ENCODE results near the gene SNED1. TPM values are rescaled to one million over a fixed set of nuclear protein-coding genes. Genes with fewer than 3 reads are reported as not detected.
A peak's percentile ranks its signal among the peaks of the same experiment; 100 is the strongest.

The SNED1 gene
- total and polyA plus RNA-seq, 9 donors = 16.7 to 69.5 (median 38.9) TPM

DNA sequence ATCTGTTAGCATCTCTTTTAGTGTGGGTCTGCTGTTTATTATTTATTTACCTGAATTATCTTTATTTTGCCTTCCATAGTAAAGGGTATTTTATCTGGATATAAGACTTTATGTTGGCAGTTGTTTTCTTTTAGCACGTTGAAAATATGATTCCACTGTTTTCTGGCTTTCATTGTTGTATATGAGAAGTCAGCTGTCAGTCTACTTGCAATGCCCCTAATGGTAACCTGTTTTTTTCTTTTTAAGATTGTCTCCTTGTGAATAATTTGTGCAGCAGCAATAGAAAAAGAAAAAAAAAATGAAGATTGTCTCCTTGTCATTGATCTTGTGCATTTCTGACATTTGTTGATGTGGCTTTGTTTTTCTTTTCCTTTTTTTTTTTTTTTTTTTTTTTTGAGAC is 27.2 kb downstream of the SNED1 start:
- TF ChIP-seq EP300 (IDR thresholded peaks at IDR 0.05) = no peak
- TF ChIP-seq, protein P1, sequence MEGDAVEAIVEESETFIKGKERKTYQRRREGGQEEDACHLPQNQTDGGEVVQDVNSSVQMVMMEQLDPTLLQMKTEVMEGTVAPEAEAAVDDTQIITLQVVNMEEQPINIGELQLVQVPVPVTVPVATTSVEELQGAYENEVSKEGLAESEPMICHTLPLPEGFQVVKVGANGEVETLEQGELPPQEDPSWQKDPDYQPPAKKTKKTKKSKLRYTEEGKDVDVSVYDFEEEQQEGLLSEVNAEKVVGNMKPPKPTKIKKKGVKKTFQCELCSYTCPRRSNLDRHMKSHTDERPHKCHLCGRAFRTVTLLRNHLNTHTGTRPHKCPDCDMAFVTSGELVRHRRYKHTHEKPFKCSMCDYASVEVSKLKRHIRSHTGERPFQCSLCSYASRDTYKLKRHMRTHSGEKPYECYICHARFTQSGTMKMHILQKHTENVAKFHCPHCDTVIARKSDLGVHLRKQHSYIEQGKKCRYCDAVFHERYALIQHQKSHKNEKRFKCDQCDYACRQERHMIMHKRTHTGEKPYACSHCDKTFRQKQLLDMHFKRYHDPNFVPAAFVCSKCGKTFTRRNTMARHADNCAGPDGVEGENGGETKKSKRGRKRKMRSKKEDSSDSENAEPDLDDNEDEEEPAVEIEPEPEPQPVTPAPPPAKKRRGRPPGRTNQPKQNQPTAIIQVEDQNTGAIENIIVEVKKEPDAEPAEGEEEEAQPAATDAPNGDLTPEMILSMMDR (IDR thresholded peaks at IDR 0.05) = no peak
- TF ChIP-seq POLR2A (IDR thresholded peaks at IDR 0.05) = no peak
- Histone ChIP-seq H3K4me1 (ENCODE audit: insufficient read depth) (no peaks in the 10 kb centered on the region), H3K9me3 (no peaks in the 10 kb centered on the region), H3K4me3 (no peak overlapping the region), H3K27me3 (no peaks in the 10 kb centered on the region), H3K27ac (no peak overlapping the region), H3K36me3 (no peaks in the 10 kb centered on the region)
- 32 to 54% (median 39%) methylated on average over 1 of the region's 1 CpG for WGBS, 3 donors
- DNase-seq = no peak
- intact Hi-C loops (cut with DNase I) = no loop called here

DNA sequence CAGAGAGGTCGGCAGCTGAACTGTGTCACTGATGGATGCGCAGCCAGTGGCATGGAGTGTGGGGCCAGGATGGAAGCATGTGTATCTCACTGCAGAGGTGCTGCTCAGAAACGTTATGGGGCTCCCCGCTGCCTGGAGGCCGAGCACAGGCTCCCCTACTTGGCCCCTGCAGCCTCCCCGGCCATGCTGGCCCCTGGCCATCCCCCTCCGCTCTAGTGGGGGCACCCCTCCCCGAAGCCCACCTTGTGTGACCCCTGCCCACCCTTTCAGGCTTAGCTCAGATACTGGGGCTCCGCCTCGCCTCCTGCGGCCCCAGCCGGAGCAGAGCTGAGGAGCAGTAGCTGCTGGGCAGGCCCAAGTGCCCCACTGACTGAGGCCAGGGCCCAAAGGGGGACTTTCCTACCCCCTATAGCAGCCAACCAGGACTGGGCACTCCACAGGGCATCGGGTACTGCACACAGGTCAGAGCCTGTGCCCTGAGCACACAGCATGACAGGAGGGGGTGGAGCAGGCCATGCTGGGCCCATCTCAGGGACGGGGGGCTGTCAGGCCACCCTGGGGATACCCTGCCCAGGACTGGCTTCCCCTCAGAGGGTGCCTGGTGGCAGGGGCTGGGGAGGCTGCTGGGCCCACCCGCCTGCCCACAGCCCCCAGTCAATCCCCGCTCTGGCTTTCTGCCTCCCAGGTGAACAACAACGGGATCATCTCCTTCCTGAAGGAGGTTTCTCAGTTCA is 31.3 kb downstream of the SNED1 start:
- TF ChIP-seq EP300 (IDR thresholded peaks at IDR 0.05) (no peak), POLR2A (IDR thresholded peaks at IDR 0.05) (no peak)
- TF ChIP-seq, protein P1 (IDR thresholded peaks at IDR 0.05) = no peak
- peak in 1 of 5 donors; percentile 34 for DNase-seq
- H3K36me3 ChIP-seq = no peaks in the 10 kb centered on the region
- no peaks in the 10 kb centered on the region for H3K4me1 ChIP-seq (ENCODE audit: insufficient read depth)
- intact Hi-C loops (cut with DNase I) = no loop called here
- no peak overlapping the region for H3K27ac ChIP-seq
- no peaks in the 10 kb centered on the region for H3K9me3 ChIP-seq
- 93 to 94% (median 94%) methylated on average over 13 to 17 of the region's 17 CpGs for WGBS, 3 donors
- H3K4me3 ChIP-seq = no peak overlapping the region
- no peaks in the 10 kb centered on the region for H3K27me3 ChIP-seq

DNA sequence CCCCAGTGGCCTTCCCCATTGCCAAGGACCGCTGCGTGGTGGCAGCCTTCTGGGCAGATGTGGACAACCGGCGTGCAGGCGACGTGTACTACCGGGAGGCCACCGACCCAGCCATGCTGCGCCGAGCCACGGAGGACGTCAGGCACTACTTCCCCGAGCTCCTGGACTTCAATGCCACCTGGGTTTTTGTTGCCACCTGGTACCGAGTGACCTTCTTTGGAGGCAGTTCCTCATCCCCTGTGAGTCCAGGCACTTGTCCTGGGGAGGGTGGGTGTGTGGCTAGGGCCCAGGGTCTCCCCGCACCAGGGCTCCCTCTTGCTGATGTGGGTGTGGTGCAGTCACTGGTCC is 31.9 kb downstream of the SNED1 start:
- WGBS, 3 donors = 97% methylated on average over 15 of the region's 15 CpGs
- Histone ChIP-seq H3K4me3 (no peak overlapping the region), H3K27me3 (no peaks in the 10 kb centered on the region), H3K9me3 (no peaks in the 10 kb centered on the region), H3K36me3 (no peaks in the 10 kb centered on the region), H3K27ac (no peak overlapping the region), H3K4me1 (ENCODE audit: insufficient read depth) (no peaks in the 10 kb centered on the region)
- TF ChIP-seq EP300 (IDR thresholded peaks at IDR 0.05) = no peak
- no peak for TF ChIP-seq POLR2A (IDR thresholded peaks at IDR 0.05)
- TF ChIP-seq, protein P1 (IDR thresholded peaks at IDR 0.05) = no peak
- DNase-seq = peak in 1 of 5 donors; percentile 21
- intact Hi-C loops (cut with DNase I) = no loop called here

DNA sequence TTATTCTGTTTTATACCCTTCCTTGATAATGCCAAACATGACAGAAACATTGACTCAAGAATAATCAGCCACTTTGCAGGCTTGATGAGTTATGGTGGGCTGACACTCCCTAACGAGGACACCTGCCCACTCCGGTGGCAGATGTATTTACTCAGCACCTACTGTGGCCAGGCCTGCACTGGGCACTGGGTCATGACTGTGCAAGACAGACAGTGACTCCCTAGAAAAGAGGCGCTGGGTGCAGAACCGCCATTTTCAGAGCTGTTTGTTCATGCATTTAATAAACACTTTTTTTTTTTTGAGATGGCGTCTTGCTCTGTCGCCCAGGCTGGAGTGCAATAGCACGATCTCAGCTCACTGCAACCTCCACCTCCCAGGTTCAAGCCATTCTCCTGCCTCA is 32.5 kb downstream of the SNED1 start:
- H3K36me3 ChIP-seq = no peaks in the 10 kb centered on the region
- no peaks in the 10 kb centered on the region for H3K4me1 ChIP-seq (ENCODE audit: insufficient read depth)
- intact Hi-C loops (cut with DNase I) = no loop called here
- no peaks in the 10 kb centered on the region for H3K9me3 ChIP-seq
- no peak overlapping the region for H3K4me3 ChIP-seq
- H3K27me3 ChIP-seq = no peaks in the 10 kb centered on the region
- no peak overlapping the region for H3K27ac ChIP-seq
- TF ChIP-seq POLR2A (IDR thresholded peaks at IDR 0.05) = no peak
- no peak for TF ChIP-seq EP300 (IDR thresholded peaks at IDR 0.05)
- TF ChIP-seq, protein P1 (IDR thresholded peaks at IDR 0.05) = no peak
- WGBS, 3 donors = 93 to 94% (median 94%) methylated on average over 7 of the region's 7 CpGs
- DNase-seq = no peak
